OCI-M1 (cell line): ENCODE results near the gene RYR3.
A peak's percentile ranks its signal among the peaks of the same experiment; 100 is the strongest.

Experiments used
- DNase-seq: peaks from one replicate; lab custom pipeline; 2025; lab: John Stamatoyannopoulos, UW

Gene RYR3

GRCh38 chr15:33649217-33649933 lies 338.6 kb downstream of the RYR3 start:
- DNase-seq = no peak

GRCh38 chr15:33654860-33655259 lies 344.1 kb downstream of the RYR3 start:
- DNase-seq = no peak

GRCh38 chr15:33655488-33655887 lies 344.7 kb downstream of the RYR3 start:
- no peak for DNase-seq

DNA sequence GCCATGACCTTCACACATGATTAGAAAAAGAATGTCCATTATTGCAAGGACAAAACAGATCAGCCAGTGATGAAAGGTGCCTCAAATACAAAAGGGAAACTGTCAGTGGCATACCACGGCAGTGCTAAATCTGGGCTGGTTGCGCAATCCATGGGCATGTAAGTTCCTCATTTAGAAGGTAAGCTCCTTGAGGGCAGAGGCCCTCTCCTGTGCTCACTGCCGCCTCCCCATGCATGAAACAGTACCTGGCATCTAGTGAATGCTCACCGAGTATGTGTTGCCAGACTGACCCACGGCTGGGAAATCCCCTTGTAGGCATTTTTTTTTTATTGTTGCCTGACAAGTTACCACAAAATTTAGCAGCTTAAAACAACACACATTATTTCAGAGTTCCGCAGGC lies 345.4 kb downstream of the RYR3 start:
- DNase-seq = peak; percentile 76

- no peak for DNase-seq
Observed at GRCh38 chr15:33660151-33660550, 349.4 kb downstream of the RYR3 start.

DNA sequence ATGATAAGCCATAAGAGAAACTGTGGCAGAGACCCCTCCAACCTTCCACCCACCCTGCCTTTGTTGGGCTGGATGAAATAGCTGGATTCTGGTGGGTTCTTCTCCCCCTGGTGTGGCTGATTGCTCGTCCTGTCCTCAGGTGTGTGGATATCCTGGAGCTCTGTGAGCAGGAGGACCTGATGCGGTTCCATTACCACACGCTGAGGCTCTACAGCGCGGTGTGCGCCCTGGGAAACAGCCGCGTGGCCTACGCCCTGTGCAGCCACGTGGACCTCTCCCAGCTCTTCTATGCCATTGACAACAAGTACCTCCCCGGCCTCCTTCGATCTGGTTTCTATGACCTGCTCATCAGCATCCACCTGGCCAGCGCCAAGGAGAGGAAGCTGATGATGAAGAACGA lies 351.2 kb downstream of the RYR3 start:
- DNase-seq = no peak

GRCh38 chr15:33664947-33665346 lies 354.2 kb downstream of the RYR3 start:
- DNase-seq = no peak

DNA sequence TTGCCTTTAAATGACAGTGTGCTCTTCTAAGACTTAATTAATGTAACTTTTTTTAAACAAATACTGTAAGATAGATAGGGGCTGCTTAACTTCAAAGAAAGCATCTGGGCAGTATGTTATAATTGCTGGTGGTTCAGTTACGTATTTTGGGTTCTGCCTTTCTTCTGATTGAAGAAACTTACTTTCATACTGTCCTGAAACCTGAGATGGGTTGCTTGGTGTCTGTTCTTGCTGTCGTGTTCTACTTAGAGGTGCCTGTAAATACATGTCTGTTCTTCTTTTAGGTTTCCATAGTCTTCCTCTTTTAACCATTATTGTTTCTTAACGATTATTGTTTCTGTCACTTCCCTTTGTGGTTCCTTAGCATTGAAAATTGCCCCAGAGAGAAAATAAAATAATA lies 359.8 kb downstream of the RYR3 start:
- no peak for DNase-seq

- no peak for DNase-seq
Observed at GRCh38 chr15:33671456-33671855, 360.7 kb downstream of the RYR3 start.

- peak; percentile 55 for DNase-seq
Observed at GRCh38 chr15:33675246-33675645, 364.5 kb downstream of the RYR3 start.

GRCh38 chr15:33677238-33677830 lies 366.6 kb downstream of the RYR3 start:
- no peak for DNase-seq

DNA sequence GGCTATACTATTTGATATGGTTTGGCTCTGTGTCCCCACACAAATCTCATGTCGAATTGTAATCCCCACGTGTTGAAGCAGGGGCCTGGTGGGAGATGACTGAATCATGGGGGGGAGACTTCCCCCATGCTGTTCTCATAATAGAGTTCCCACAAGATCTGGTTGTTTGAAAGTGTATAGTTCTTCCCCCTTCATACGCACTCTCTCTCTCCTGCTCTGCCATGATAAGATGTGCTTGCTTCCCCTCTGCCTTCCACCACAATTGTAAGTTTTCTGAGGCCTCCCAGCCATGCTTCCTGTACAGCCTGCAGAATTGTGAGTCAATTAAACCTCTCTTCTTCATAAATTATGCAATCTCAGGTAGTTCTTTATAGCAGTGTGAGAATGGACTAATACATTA lies 367.4 kb downstream of the RYR3 start:
- peak; percentile 86 for DNase-seq

DNA sequence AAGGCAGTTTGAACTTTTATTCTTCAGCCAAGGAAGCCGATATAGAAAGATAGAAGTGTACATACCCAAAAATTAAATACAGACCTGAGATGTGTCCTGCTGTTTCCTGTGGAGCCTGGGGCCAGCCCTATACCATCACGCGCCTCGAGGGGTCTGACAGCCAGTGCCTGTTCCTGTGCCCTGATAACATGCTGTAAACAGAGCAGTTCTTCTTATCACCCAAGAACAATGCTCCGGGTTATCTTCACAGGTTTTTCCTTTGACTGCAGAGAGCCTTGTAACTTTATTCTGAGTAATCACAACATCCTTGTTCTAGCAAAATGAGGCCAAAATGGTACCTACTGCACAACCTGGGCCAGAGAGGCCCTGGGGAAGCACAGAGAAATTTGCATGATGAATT lies 367.8 kb downstream of the RYR3 start:
- DNase-seq = peak; percentile 82

GRCh38 chr15:33679061-33679460 lies 368.3 kb downstream of the RYR3 start:
- peak; percentile 56 for DNase-seq

- DNase-seq = no peak
Observed at GRCh38 chr15:33680336-33680735, 369.6 kb downstream of the RYR3 start.

GRCh38 chr15:33693166-33693800 lies 382.5 kb downstream of the RYR3 start:
- no peak for DNase-seq

- no peak for DNase-seq
Observed at GRCh38 chr15:33698126-33698525, 387.4 kb downstream of the RYR3 start.

DNA sequence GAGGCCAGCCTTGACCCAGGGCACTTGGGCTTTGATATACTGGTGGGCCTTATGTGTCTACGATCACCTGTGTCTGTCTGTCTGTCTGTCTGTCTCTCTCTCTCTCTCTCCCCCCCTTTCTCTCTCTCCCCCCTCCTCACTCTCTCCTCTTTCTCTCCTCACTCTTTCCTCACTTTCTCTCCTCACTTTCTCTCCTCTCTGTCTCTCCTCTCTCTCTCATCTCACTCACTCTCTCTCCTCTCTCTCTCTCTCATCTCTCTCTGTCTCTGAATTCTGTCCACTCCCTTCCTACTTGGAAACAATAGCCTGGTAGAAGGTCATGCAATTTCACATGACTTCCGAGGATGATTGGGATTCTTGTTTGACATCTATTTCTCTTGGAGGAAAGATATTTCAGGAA lies 388.4 kb downstream of the RYR3 start:
- no peak for DNase-seq

- DNase-seq = peak; percentile 10
Observed at GRCh38 chr15:33699691-33700447, 389.1 kb downstream of the RYR3 start.

GRCh38 chr15:33700695-33701303 lies 390.0 kb downstream of the RYR3 start:
- peak; percentile 85 for DNase-seq

- peak; percentile 3 for DNase-seq
Observed at GRCh38 chr15:33701304-33701696, 390.5 kb downstream of the RYR3 start.

- DNase-seq = no peak
Observed at GRCh38 chr15:33706173-33706572, 395.4 kb downstream of the RYR3 start.
